A172 (cell line): ENCODE data around the gene PLXDC2. TPM values are rescaled to one million over a fixed set of nuclear protein-coding genes. Genes with fewer than 3 reads are reported as not detected.

Experiments used
- DNase-seq: peaks from one replicate; pipeline ENCODE4 v3.0.0-alpha.2; 2015; ENCODE audit warnings: low spot score
- total RNA-seq: library from RNA; depleted of rRNA; stranded (reverse); fragments of >200 nt; shearing (Covaris generic); gene quantifications from 2 replicates; pipeline ENCODE4 v1.2.3, GENCODE V29; 2014

PLXDC2 gene
- total RNA-seq, 1 experiment from 2014 or later = 7.0 TPM

GRCh38 chr10:19857876-19858275 lies 41.6 kb downstream of the PLXDC2 start:
- no peak for DNase-seq

GRCh38 chr10:19860107-19860506 lies 43.9 kb downstream of the PLXDC2 start:
- no peak for DNase-seq

GRCh38 chr10:19862811-19863515 lies 46.7 kb downstream of the PLXDC2 start:
- no peak for DNase-seq

- no peak for DNase-seq
These were observed 49.4 kb downstream of the PLXDC2 start for GRCh38 chr10:19865676-19866075.

- no peak for DNase-seq
These were observed 53.1 kb downstream of the PLXDC2 start for GRCh38 chr10:19869370-19869769.

GRCh38 chr10:19872504-19873271 lies 56.5 kb downstream of the PLXDC2 start:
- DNase-seq = no peak

- DNase-seq = no peak
These were observed 58.0 kb downstream of the PLXDC2 start for GRCh38 chr10:19874190-19874589.

GRCh38 chr10:19874791-19875190 lies 58.6 kb downstream of the PLXDC2 start:
- peak; percentile 74 for DNase-seq

- no peak for DNase-seq
These were observed 60.3 kb downstream of the PLXDC2 start for GRCh38 chr10:19876570-19876969.

DNA sequence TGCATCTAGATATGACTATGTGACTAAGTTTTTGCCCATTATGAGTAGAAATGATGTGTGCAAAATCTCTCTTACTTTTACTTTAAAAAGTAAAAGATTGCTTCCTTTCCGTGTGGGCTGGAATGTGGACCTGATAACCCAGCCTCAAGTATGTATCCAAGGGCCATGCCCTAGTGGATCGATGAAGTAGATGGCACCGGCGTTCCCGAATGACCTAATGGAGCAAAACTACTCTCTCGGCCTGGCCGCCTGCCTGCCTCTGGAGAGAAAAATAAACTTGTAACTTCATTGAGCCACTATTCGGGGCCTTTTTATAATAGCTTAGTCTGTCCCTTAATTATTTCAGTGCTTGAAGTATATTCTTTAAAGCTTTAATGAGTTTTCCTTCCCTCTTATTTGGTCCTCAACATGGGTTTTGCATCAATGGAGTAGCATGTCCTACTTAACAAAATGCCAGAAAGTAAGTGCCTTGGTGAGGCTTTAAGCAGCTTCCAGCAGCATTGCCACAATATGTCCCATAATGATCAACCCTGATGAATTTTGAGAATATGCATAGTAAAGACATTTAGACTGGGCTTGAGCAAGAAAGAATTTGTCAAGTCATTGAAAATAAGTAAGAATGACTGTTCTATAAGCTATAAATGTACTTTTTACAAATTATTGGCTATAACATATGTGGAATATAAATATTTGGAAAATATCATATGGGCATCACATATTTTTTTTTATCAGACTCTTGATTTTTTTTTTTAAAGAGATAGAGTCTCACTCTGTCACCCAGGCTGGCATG lies 61.4 kb downstream of the PLXDC2 start:
- DNase-seq = no peak

- DNase-seq = no peak
These were observed 66.4 kb downstream of the PLXDC2 start for GRCh38 chr10:19882621-19883020.

GRCh38 chr10:19888061-19888660 lies 71.9 kb downstream of the PLXDC2 start:
- DNase-seq = no peak

GRCh38 chr10:19889256-19889655 lies 73.0 kb downstream of the PLXDC2 start:
- peak; percentile 57 for DNase-seq

- DNase-seq = no peak
These were observed 75.2 kb downstream of the PLXDC2 start for GRCh38 chr10:19891429-19891828.

DNA sequence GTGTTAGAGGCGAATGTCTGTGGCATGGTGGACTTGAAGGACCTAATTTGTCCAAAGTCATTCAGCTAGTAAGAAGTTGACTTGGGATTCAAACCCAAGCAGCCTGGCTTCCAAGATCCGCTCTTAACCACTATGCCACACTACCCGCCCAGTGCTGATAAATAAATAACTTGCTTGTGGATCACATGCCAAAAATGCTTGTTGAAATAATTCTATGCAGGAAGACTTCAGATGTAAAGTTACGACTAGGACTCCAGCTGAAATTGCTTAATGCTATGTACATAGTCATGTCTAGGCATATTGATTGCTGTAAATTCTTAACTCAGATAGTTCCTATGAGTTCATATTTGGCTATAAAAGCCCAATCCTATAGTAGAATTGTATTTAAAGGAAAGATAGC lies 76.0 kb downstream of the PLXDC2 start:
- no peak for DNase-seq

- no peak for DNase-seq
These were observed 76.4 kb downstream of the PLXDC2 start for GRCh38 chr10:19892677-19893076.

GRCh38 chr10:19895500-19895899 lies 79.3 kb downstream of the PLXDC2 start:
- DNase-seq = no peak

DNA sequence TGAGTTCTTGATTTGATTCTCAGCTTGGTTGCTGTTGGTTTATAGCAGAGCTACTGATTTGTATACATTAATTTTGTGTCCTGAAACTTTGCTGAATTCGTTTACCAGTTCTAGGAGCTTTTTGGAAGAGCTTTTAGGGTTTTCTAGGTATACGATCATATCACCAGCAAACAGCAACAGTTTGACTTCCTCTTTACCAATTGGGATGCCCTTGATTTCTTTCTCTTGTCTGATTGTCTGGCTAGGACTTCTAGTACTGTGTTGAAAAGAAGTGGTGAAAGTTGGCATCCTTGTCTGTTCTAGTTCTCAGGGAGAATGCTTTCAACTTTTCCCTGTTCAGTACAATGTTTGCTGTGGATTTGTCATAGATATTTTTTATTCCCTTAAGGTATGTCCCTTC lies 86.2 kb downstream of the PLXDC2 start:
- no peak for DNase-seq

DNA sequence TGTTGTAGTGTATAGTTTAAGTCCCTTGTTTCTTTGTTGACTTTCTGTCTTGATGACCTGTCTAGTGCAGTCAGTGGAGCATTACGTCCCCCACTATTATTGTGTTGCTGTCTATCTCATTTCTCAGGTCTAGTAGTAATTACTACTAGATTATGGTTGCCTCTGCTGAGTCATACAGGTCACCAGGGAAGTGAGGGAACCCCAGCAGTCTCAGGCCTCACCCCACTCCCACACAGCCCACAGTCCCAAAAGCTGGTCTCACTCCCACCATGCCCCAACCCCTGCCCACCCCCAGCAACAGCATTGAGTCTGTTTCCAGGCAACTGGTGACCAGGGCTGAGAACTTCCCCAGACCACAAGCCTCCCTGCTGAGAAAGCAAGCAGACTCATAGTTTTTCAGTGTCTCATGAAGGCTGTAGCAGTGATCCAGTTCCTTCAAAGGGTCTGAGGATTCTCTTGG lies 88.0 kb downstream of the PLXDC2 start:
- peak; percentile 58 for DNase-seq

GRCh38 chr10:19906108-19906791 lies 90.0 kb downstream of the PLXDC2 start:
- DNase-seq = no peak

DNA sequence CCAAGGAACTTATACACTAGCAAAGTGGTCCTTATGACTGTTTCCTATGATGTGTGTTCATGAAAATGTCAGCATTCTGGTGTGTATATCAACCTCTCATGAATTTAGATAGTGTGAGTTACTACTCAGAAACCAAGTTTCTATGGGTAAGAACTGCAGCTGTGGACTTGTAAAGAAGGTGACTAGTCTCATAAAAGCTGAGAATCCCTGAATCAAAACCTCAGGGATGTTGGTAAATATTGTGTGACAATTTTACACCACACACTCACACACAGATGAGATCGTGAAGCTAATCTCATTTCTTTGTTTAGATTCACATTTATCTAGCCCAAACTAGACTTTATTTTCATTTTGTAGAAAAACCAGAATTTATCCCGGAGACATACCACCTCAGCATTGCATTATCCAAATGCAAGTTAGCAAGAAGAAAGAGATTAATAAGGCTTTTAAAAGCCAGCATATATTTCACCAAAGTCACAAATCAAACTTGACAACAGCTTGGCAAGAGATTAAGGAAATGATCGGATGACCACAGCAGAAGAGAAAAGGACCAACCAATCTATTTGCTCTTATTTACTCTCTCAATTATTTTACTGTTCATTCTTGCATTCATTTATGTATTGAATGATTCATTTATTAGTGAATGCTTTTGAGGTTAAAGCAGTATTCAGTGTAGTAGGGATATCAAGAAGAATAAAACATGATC lies 92.9 kb downstream of the PLXDC2 start:
- DNase-seq = no peak
